GM23338 (cell line): ENCODE data around the gene FGFRL1.
A peak's percentile ranks its signal among the peaks of the same experiment; 100 is the strongest.

ENCODE experiments used
- CREB1 ChIP-seq: fragments of 250-450 bp; sonication (Bioruptor Pico); IDR thresholded peaks from 2 replicates; pipeline ENCODE4 v1.5.0; 2020; ENCODE audit warnings: low read depth, mild to moderate bottlenecking, moderate library complexity
- CTCF ChIP-seq, 2 experiments: fragments of 200-600 bp in 1 of 2; sonication (generic) in 1 of 2; conservative IDR thresholded peaks; 2 replicates each; pipeline versions ENCODE4 v1.5.1 to v1.6.1; 2016 to 2017; ENCODE audit warnings: antibody characterized with exemption in 2 of 2, low read depth in 2 of 2, mild to moderate bottlenecking in 2 of 2, moderate library complexity in 1 of 2
- ETS1 ChIP-seq: IDR thresholded peaks from 2 replicates; pipeline ENCODE4 v1.6.1; 2016; ENCODE audit warnings: antibody characterized with exemption
- EZH2 ChIP-seq: fragments of 200-600 bp; sonication (generic); IDR thresholded peaks from one replicate; pipeline ENCODE4 v1.8.0; 2017; ENCODE audit warnings: antibody characterized with exemption, mild to moderate bottlenecking, low read depth; ENCODE audit not compliant: unreplicated experiment
- EZH2phosphoT487 ChIP-seq: fragments of 200-600 bp; sonication (generic); IDR thresholded peaks from one replicate; pipeline ENCODE4 v1.8.1; 2018; ENCODE audit warnings: antibody characterized with exemption; ENCODE audit not compliant: unreplicated experiment
- JUNB ChIP-seq: IDR thresholded peaks from one replicate; pipeline ENCODE4 v1.6.1; 2016; ENCODE audit warnings: antibody characterized with exemption; ENCODE audit not compliant: unreplicated experiment
- NANOG ChIP-seq: IDR thresholded peaks from 2 replicates; pipeline ENCODE4 v1.6.1; 2016; ENCODE audit warnings: antibody characterized with exemption, borderline replicate concordance
- POLR2AphosphoS5 ChIP-seq: IDR thresholded peaks from 2 replicates; pipeline ENCODE4 v1.6.1; 2016; ENCODE audit warnings: antibody characterized with exemption, low read depth
- REST ChIP-seq: IDR thresholded peaks from one replicate; pipeline ENCODE4 v1.6.1; 2018; ENCODE audit warnings: antibody characterized with exemption; ENCODE audit not compliant: unreplicated experiment
- STAT1 ChIP-seq: IDR thresholded peaks from one replicate; pipeline ENCODE4 v1.6.1; 2016; ENCODE audit warnings: antibody characterized with exemption; ENCODE audit not compliant: unreplicated experiment
- ZNF114 ChIP-seq: fragments of 250-450 bp; sonication (Bioruptor Pico); IDR thresholded peaks from 2 replicates; pipeline ENCODE4 v1.5.0; 2020; ENCODE audit warnings: mild to moderate bottlenecking, moderate library complexity
- ZNF331 ChIP-seq: fragments of 250-450 bp; sonication (Bioruptor Pico); IDR thresholded peaks from 2 replicates; pipeline ENCODE4 v1.5.0; 2020; ENCODE audit warnings: low read depth, mild to moderate bottlenecking, moderate library complexity

GRCh38 chr4:986879-987623 is 24.4 kb upstream of the FGFRL1 start, which contains the start of gene IDUA:
- peak; percentile 30 to 60; a peak in 3 of 4 replicates for TF ChIP-seq CTCF (conservative IDR thresholded peaks at IDR 0.05; ENCODE audit: low read depth in 2 of 2)
- TF ChIP-seq REST = no peak
- TF ChIP-seq CREB1 = no peak
- no peak for TF ChIP-seq EZH2
- TF ChIP-seq POLR2AphosphoS5 = peak; percentile 58; the same call in 1 of the 2 replicates
- TF ChIP-seq ETS1 = no peak
- no peak for TF ChIP-seq EZH2phosphoT487
- no peak for TF ChIP-seq STAT1
- TF ChIP-seq ZNF331 (CRISPR knock-in tag) = no peak
- no peak for TF ChIP-seq JUNB
- TF ChIP-seq ZNF114 (CRISPR knock-in tag) = no peak
- no peak for TF ChIP-seq NANOG
